ENCODE measurements around the gene C7orf57. TPM values are rescaled to one million over a fixed set of nuclear protein-coding genes. Genes with fewer than 3 reads are reported as not detected.

Gene C7orf57
- polyA plus RNA-seq, 3 donors: 0.05 TPM; not detected in 2

- 98% methylated on average over 4 of the region's 4 CpGs for WGBS (ENCODE audit: insufficient coverage)
- H3K4me2 ChIP-seq (replicated peaks; ENCODE audit: extremely low read depth, low read length, poor library complexity, severe bottlenecking): no peak overlapping the region
- Mint-ChIP-seq H3K27ac (peak overlapping the region; percentile 36 to 81 (median 55)), H3K27me3 (ENCODE audit: low read depth in 3 of 3) (peaks cover 0 to 1% (median 0%) of the 10 kb centered on the region in 3 donors), H3K36me3 (peaks cover 94 to 96% of the 10 kb centered on the region in 2 donors), H3K4me1 (peaks cover 21% of the 10 kb centered on the region), H3K9me3 (peaks cover 0 to 6% (median 2%) of the 10 kb centered on the region in 7 donors), H3K4me3 (no peak overlapping the region)
- H3K36me3 ChIP-seq (replicated peaks in 1 of 2; ENCODE audit: control insufficient read depth in 1 of 2, insufficient read depth in 2 of 2, low read length in 2 of 2): peaks cover 87 to 96% of the 10 kb centered on the region in 2 donors
- no peaks in the 10 kb centered on the region for H3K27me3 ChIP-seq (ENCODE audit: control insufficient read depth in 2 of 2, insufficient read depth in 2 of 2, low read length in 2 of 2)
- no peak overlapping the region for H3K4me3 ChIP-seq (replicated peaks in 1 of 3; ENCODE audit: low read depth in 2 of 3, low read length in 3 of 3)
- no peak overlapping the region for H2AFZ ChIP-seq (ENCODE audit: insufficient read depth, low read depth, low read length, poor library complexity, severe bottlenecking)
- intact Hi-C loops (cut with micrococcal nuclease): no loop called here
- DNase-seq: no peak
- H3K9ac ChIP-seq (ENCODE audit: insufficient read depth, low read length, poor library complexity, severe bottlenecking): no peak overlapping the region
- H3K27ac ChIP-seq (ENCODE audit: low read depth in 1 of 2, low read length in 2 of 2): peak overlapping the region in 1 of 2 donors; percentile 12
- no peak for TF ChIP-seq CTCF (IDR thresholded peaks at IDR 0.05)
- H3K4me1 ChIP-seq (ENCODE audit: control insufficient read depth in 1 of 2, insufficient read depth in 2 of 2, low read length in 2 of 2): peaks cover 14 to 24% of the 10 kb centered on the region in 2 donors
- no peaks in the 10 kb centered on the region for H3K9me3 ChIP-seq (replicated peaks in 1 of 2; ENCODE audit: control insufficient read depth in 1 of 2, insufficient read depth in 1 of 2, low read length in 2 of 2)
- peaks cover 79% of the 10 kb centered on the region for H4K20me1 ChIP-seq (ENCODE audit: insufficient read depth, low read length)
- H3K79me2 ChIP-seq (ENCODE audit: insufficient read depth, low read length): peaks cover 54% of the 10 kb centered on the region
Measured at GRCh38 chr7:48102530-48102929, 67.2 kb downstream of the C7orf57 start.

DNA sequence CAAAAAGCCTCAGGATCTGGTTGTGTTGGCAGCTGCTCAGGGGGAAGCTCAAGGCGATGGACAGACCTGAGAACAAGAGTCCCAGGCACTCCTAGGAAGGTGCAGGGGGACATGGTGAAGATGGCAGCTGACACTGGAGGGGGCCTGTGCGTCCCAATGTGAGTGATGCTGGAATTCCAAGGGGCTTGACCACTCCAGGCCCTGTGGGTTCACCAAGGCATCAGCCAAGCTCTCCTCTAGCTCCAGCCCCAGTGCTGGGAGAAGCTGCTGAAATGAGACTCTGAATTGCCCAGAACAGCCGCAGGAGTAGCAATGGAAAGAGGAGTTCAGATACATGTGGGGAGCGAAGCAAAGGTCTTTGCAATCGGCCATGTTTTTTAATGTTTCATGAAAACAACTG is 69.7 kb downstream of the C7orf57 start:
- Histone ChIP-seq H3K27ac (ENCODE audit: low read depth in 1 of 2, low read length in 2 of 2) (no peak overlapping the region), H3K4me2 (replicated peaks; ENCODE audit: extremely low read depth, low read length, poor library complexity, severe bottlenecking) (no peak overlapping the region), H2AFZ (ENCODE audit: insufficient read depth, low read depth, low read length, poor library complexity, severe bottlenecking) (no peak overlapping the region), H3K79me2 (ENCODE audit: insufficient read depth, low read length) (peaks cover 31% of the 10 kb centered on the region), H3K27me3 (ENCODE audit: control insufficient read depth in 2 of 2, insufficient read depth in 2 of 2, low read length in 2 of 2) (no peaks in the 10 kb centered on the region), H3K36me3 (replicated peaks in 1 of 2; ENCODE audit: control insufficient read depth in 1 of 2, insufficient read depth in 2 of 2, low read length in 2 of 2) (peaks cover 88 to 95% of the 10 kb centered on the region in 2 donors), H4K20me1 (ENCODE audit: insufficient read depth, low read length) (peaks cover 79% of the 10 kb centered on the region), H3K4me1 (ENCODE audit: control insufficient read depth in 1 of 2, insufficient read depth in 2 of 2, low read length in 2 of 2) (peaks cover 0 to under 1% of the 10 kb centered on the region in 2 donors), H3K9ac (ENCODE audit: insufficient read depth, low read length, poor library complexity, severe bottlenecking) (no peak overlapping the region), H3K4me3 (replicated peaks in 1 of 3; ENCODE audit: low read depth in 2 of 3, low read length in 3 of 3) (no peak overlapping the region), H3K9me3 (replicated peaks in 1 of 2; ENCODE audit: control insufficient read depth in 1 of 2, insufficient read depth in 1 of 2, low read length in 2 of 2) (no peaks in the 10 kb centered on the region)
- Mint-ChIP-seq H3K36me3 (peaks cover 89 to 95% of the 10 kb centered on the region in 2 donors), H3K9me3 (peaks cover 0 to 6% (median 2%) of the 10 kb centered on the region in 7 donors), H3K27me3 (ENCODE audit: low read depth in 3 of 3) (peaks cover 0 to 1% (median 0%) of the 10 kb centered on the region in 3 donors), H3K4me3 (no peak overlapping the region), H3K4me1 (peaks cover 3% of the 10 kb centered on the region), H3K27ac (peak overlapping the region in 1 of 7 donors; percentile 46)
- intact Hi-C loops (cut with micrococcal nuclease): loop anchor here (5.0 kb wide), 3 partner anchors 33 to 113 kb away; partner anchors contain the start of gene C7orf57 (in 1 of the 2)
- TF ChIP-seq CTCF (IDR thresholded peaks at IDR 0.05): no peak
- no peak for DNase-seq
- 100% methylated on average over 5 of the region's 5 CpGs for WGBS (ENCODE audit: insufficient coverage)
